ENCODE results near the gene ADCK1.

- TF ChIP-seq UBTF (IDR thresholded peaks at IDR 0.05; ENCODE audit: borderline replicate concordance in 1 of 2, low read depth in 2 of 2, low read length in 2 of 2): no peak
- no peak for TF ChIP-seq IRF1 (CRISPR knock-in tag; IDR thresholded peaks at IDR 0.05; ENCODE audit: borderline replicate concordance)
- no peak for TF ChIP-seq ZKSCAN1 (IDR thresholded peaks at IDR 0.05; ENCODE audit: low read depth, low read length)
- TF ChIP-seq CTCF (IDR thresholded peaks at IDR 0.05 in 2 of 3, conservative IDR thresholded peaks at IDR 0.05 in 1 of 3; ENCODE audit: insufficient read depth in 2 of 3, low read depth in 1 of 3, low read length in 3 of 3): no peak
- TF ChIP-seq CCNT2 (IDR thresholded peaks at IDR 0.05; ENCODE audit: borderline replicate concordance, extremely low read depth, insufficient read length, low read depth, low read length): no peak
- no peak for TF ChIP-seq SIN3A (IDR thresholded peaks at IDR 0.05; ENCODE audit: borderline replicate concordance in 2 of 2, control insufficient read depth in 1 of 2, low read depth in 2 of 2, low read length in 2 of 2)
- no peak for TF ChIP-seq CHCHD3 (CRISPR knock-in tag; IDR thresholded peaks at IDR 0.05)
Measured at GRCh38 chr14:77843195-77843594, 43.3 kb downstream of the ADCK1 start.

All from K562 (cell line).